PC-3 (cell line): ENCODE results near the gene RNF5. TPM values are rescaled to one million over a fixed set of nuclear protein-coding genes. Genes with fewer than 3 reads are reported as not detected.

Source experiments
- ATAC-seq: fragments of 200-7000 bp; cut with Tn5 transposase; 2 replicates; pipeline ENCODE4 v1.9.1; 2020; ENCODE audit warnings: mild to moderate bottlenecking, moderate library complexity
- BruUV-seq: library from RNA; stranded (reverse); fragments of 400-500 nt; replicated peaks from 2 replicates; lab custom pipeline; 2021; lab: Mats Ljungman, UMichigan
- CTCF ChIA-PET: fragments of 300-600 bp; sonication (Branson Sonifier 250); formaldehyde crosslinking; loops from one replicate; lab custom pipeline; 2022; ENCODE audit warnings: antibody characterized with exemption; lab: Charles Lee
- POLR2A ChIA-PET: fragments of 300-600 bp; sonication (Branson Sonifier 250); formaldehyde crosslinking; loops from one replicate; lab custom pipeline; 2022; ENCODE audit warnings: antibody characterized with exemption; ENCODE audit not compliant: unreplicated experiment; lab: Charles Lee
- DNase-seq: peaks from one replicate; pipeline ENCODE4 v3.0.0-alpha.2; 2015
- H2AFZ ChIP-seq: fragments of 300-600 bp; sonication (generic); 2 replicates; pipeline ENCODE4 v1.6.0; 2016; ENCODE audit warnings: antibody characterized with exemption, low read length
- H3F3A ChIP-seq: fragments of 300-600 bp; sonication (generic); one replicate; pipeline ENCODE4 v1.6.0; 2017; ENCODE audit warnings: antibody characterized with exemption, low read length, control low read depth, mild to moderate bottlenecking; ENCODE audit not compliant: unreplicated experiment
- H3K27ac ChIP-seq: fragments of 300-600 bp; sonication (generic); 2 replicates; pipeline ENCODE4 v1.5.1; 2016; ENCODE audit warnings: mild to moderate bottlenecking, low read length
- H3K27me3 ChIP-seq: fragments of 300-600 bp; sonication (generic); 2 replicates; pipeline ENCODE4 v1.6.1; 2016; ENCODE audit warnings: low read length, mixed read lengths
- H3K36me3 ChIP-seq: fragments of 300-600 bp; sonication (generic); 2 replicates; pipeline ENCODE4 v1.6.1; 2016; ENCODE audit warnings: low read depth, mixed run types, low read length, mixed read lengths
- H3K4me1 ChIP-seq: fragments of 300-600 bp; sonication (generic); 2 replicates; pipeline ENCODE4 v1.5.1; 2016; ENCODE audit warnings: low read length; ENCODE audit not compliant: insufficient read depth
- H3K4me2 ChIP-seq: fragments of 300-600 bp; sonication (generic); 2 replicates; pipeline ENCODE4 v1.6.0; 2016; ENCODE audit warnings: low read length
- H3K4me3 ChIP-seq: fragments of 300-600 bp; sonication (generic); 2 replicates; pipeline ENCODE4 v1.5.1; 2016; ENCODE audit warnings: mild to moderate bottlenecking, low read length, mixed read lengths
- H3K79me2 ChIP-seq: fragments of 300-600 bp; sonication (generic); 2 replicates; pipeline ENCODE4 v1.6.1; 2017; ENCODE audit warnings: low read length, mixed read lengths
- H3K9ac ChIP-seq: fragments of 300-600 bp; sonication (generic); 2 replicates; pipeline ENCODE4 v1.6.0; 2016; ENCODE audit warnings: mild to moderate bottlenecking, low read length
- H3K9me2 ChIP-seq: fragments of 300-600 bp; sonication (generic); replicated peaks from 2 replicates; pipeline ENCODE4 v1.6.1; 2016; ENCODE audit warnings: mixed run types, low read length, mixed read lengths
- H3K9me3 ChIP-seq: fragments of 300-600 bp; sonication (generic); 2 replicates; pipeline ENCODE4 v1.6.1; 2016; ENCODE audit warnings: low read length, mixed read lengths
- H4K20me1 ChIP-seq: fragments of 300-600 bp; sonication (generic); 2 replicates; pipeline ENCODE4 v1.6.1; 2016; ENCODE audit warnings: low read length, mixed read lengths
- EZH2 ChIP-seq: fragments of 300-600 bp; sonication (generic); IDR thresholded peaks from one replicate; pipeline ENCODE4 v1.6.1; 2017; ENCODE audit warnings: antibody characterized with exemption, mild to moderate bottlenecking, low read length; ENCODE audit not compliant: unreplicated experiment
- EZH2phosphoT487 ChIP-seq: fragments of 300-600 bp; sonication (generic); IDR thresholded peaks from 2 replicates; pipeline ENCODE4 v1.6.1; 2018; ENCODE audit warnings: mild to moderate bottlenecking, antibody characterized with exemption, low read length, borderline replicate concordance
- intact Hi-C: fragments of 100-400 bp; cut with micrococcal nuclease; formaldehyde crosslinking; loops from 2 replicates; pipeline ENCODE4 v1.9.0; 2023
- total RNA-seq: library from RNA; depleted of rRNA; stranded (reverse); fragments of >200 nt; gene quantifications from 2 replicates; pipeline ENCODE4 v1.2.3, GENCODE V29; 2014
- TF ChIP-seq, protein P1 (sequence below): fragments of 300-600 bp; sonication (generic); conservative IDR thresholded peaks from 2 replicates; pipeline ENCODE4 v1.5.1; 2017; ENCODE audit warnings: antibody characterized with exemption, low read depth, mild to moderate bottlenecking, low read length

Gene RNF5
- total RNA-seq, 1 experiment from 2014 or later = 69.0 TPM

DNA sequence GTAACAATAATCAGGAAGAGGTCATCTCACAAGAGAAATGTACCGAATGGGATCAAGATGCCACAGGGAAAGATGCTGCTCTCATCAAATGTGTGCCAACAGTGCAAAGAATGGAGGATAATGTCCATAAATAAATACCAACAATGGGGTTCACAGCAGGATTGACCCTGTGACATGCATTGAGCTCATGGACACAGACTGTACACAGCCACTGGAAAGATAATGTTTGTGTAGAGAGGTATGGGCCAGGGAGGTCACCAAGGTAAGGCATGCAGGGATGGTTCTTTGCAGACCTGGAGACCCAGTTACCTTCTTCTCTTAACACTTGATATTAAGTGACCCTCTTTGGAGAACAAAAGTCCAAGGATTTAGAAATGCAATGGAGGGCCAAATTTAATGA is 3.8 kb upstream of the RNF5 start:
- Histone ChIP-seq H3K4me2 (peak overlapping the region; percentile 93), H3K27me3 (no peaks in the 10 kb centered on the region), H3K9ac (no peak overlapping the region), H3K9me3 (no peaks in the 10 kb centered on the region), H3K27ac (no peak overlapping the region), H2AFZ (no peak overlapping the region), H3K36me3 (0 out of 2 replicates have a peak, but pooled peaks cover 3% of the 10 kb centered on the region), H4K20me1 (no peaks in the 10 kb centered on the region), H3F3A (no peaks in the 10 kb centered on the region), H3K9me2 (no peaks in the 10 kb centered on the region), H3K4me3 (0 out of 2 replicates have a peak overlapping the region, but pooled peaks have one; percentile 94), H3K79me2 (peaks cover 31% of the 10 kb centered on the region), H3K4me1 (peaks cover 31% of the 10 kb centered on the region)
- TF ChIP-seq EZH2 (no peak), EZH2phosphoT487 (no peak)
- TF ChIP-seq, protein P1, sequence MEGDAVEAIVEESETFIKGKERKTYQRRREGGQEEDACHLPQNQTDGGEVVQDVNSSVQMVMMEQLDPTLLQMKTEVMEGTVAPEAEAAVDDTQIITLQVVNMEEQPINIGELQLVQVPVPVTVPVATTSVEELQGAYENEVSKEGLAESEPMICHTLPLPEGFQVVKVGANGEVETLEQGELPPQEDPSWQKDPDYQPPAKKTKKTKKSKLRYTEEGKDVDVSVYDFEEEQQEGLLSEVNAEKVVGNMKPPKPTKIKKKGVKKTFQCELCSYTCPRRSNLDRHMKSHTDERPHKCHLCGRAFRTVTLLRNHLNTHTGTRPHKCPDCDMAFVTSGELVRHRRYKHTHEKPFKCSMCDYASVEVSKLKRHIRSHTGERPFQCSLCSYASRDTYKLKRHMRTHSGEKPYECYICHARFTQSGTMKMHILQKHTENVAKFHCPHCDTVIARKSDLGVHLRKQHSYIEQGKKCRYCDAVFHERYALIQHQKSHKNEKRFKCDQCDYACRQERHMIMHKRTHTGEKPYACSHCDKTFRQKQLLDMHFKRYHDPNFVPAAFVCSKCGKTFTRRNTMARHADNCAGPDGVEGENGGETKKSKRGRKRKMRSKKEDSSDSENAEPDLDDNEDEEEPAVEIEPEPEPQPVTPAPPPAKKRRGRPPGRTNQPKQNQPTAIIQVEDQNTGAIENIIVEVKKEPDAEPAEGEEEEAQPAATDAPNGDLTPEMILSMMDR = no peak
- POLR2A ChIA-PET = no interaction called here
- intact Hi-C loops = no loop called here
- CTCF ChIA-PET = no interaction called here
- DNase-seq = no peak
- no TSS peak for BruUV-seq
- no peak for ATAC-seq

- Histone ChIP-seq H3K4me3 (peak overlapping the region; percentile 94), H3K27ac (no peak overlapping the region), H3K9ac (peak overlapping the region; percentile 90), H3K4me1 (peaks cover 33% of the 10 kb centered on the region), H2AFZ (peak overlapping the region; percentile 95), H3K36me3 (0 out of 2 replicates have a peak, but pooled peaks cover under 1% of the 10 kb centered on the region), H3K9me3 (no peaks in the 10 kb centered on the region), H3K79me2 (peaks cover 33% of the 10 kb centered on the region), H3K4me2 (peak overlapping the region; percentile 93), H3F3A (no peaks in the 10 kb centered on the region), H3K27me3 (no peaks in the 10 kb centered on the region), H4K20me1 (no peaks in the 10 kb centered on the region), H3K9me2 (no peaks in the 10 kb centered on the region)
- CTCF ChIA-PET = no interaction called here
- ATAC-seq (no peak), DNase-seq (no peak)
- intact Hi-C loops = loop anchor here (5.0 kb wide), 1 partner anchor 218 kb away; the partner anchor contains the start of genes NELFE and SKIC2
- TF ChIP-seq, protein P1 = no peak
- no peak for TF ChIP-seq EZH2phosphoT487
- TF ChIP-seq EZH2 = no peak
- BruUV-seq = TSS peak; percentile 21
- POLR2A ChIA-PET = no interaction called here
Measured at GRCh38 chr6:32175322-32175710, 2.9 kb upstream of the RNF5 start.

DNA sequence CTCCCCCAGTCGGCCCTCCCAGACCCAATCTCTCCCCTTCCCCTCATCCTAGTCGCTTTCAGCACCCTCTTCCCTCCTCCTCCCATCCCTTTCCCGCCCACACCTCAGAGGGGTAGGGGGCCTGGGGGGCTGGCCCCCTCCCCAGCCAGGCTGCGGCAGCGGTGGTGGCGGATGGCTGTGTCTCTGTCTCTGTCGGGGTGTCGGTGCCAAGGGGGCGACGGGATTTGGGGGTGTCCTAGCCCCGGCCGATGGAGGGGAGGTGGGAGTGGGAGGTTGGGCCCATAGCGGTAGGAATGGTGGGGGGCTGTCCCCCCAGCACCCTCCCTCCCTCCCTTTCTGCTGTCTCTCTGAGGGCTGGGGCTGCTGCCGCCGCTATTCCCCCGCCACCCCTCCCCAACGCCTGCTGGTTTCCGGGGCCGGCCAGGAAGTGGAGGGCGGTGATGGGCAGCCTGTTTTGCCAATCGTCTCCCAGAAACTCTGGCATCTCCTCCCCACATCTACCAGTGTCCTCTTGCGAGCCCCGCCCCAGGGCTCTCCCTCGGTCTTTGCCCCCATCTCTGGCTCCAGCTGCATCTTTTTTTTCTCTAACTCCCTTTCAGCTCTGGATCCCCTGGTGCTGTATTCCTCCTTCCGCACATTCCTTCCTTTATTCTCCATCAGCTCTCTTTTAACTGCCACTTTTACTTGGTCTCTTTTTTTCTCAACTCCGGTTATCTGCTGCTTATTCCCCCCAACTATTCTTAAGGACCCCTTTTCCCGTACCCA is 2.3 kb upstream of the RNF5 start, which contains the start of gene AGPAT1:
AGPAT1 (minus strand) TSS at position 374 of the 765 bp plus-strand sequence. CDS start 4,588 bp downstream, outside the sequence.
- DNase-seq = peak; percentile 94
- peak within 1 kb of the TSS; percentile 83 for H3K27ac ChIP-seq
- no peaks in the 10 kb centered on the region for H4K20me1 ChIP-seq
- no peak for TF ChIP-seq EZH2
- no peak for TF ChIP-seq EZH2phosphoT487
- TF ChIP-seq, protein P1 = no peak
- no peaks in the 10 kb centered on the region for H3K27me3 ChIP-seq
- BruUV-seq = no TSS peak
- ChIA-PET CTCF (no interaction called here), POLR2A (interaction anchor here (0.5 to 0.6 kb wide), 2 partner anchors 14 to 37 kb away, joined by 3 to 5 read pairs; partner anchors contain the start of gene PBX2)
- peaks cover 33% of the 10 kb centered on the region for H3K4me1 ChIP-seq
- peaks cover 3% of the 10 kb centered on the region for H3K36me3 ChIP-seq
- H3K4me2 ChIP-seq = peak within 1 kb of the TSS; percentile 93
- peak within 1 kb of the TSS; percentile 95 for H2AFZ ChIP-seq
- peaks cover 33% of the 10 kb centered on the region for H3K79me2 ChIP-seq
- peak within 1 kb of the TSS; percentile 94 for H3K4me3 ChIP-seq
- intact Hi-C loops = loop anchor here (1.0 to 5.0 kb wide), 2 partner anchors 22 to 219 kb away; partner anchors contain the start of genes NELFE, PPT2 and SKIC2
- ATAC-seq = peak; percentile 60
- no peaks in the 10 kb centered on the region for H3F3A ChIP-seq
- peak within 1 kb of the TSS; percentile 90 for H3K9ac ChIP-seq
- no peaks in the 10 kb centered on the region for H3K9me3 ChIP-seq
- no peaks in the 10 kb centered on the region for H3K9me2 ChIP-seq
